Effector memory CD4-positive, alpha-beta T cell (primary cell): ENCODE data around the gene OR9Q1.
"Not testable (repeated sequence)": the region's sequence is repeated elsewhere in the genome, so short reads cannot be mapped to it uniquely, and the experiment has no call there.

ENCODE experiments used
- DNase-seq, 3 donors: peaks; one replicate each; pipeline ENCODE4 v3.0.0-alpha.2; 2020
- H3K27ac ChIP-seq: 2 replicates; pipeline ENCODE4 v1.7.0; 2013; ENCODE audit warnings: mild to moderate bottlenecking, low read length, moderate library complexity; ENCODE audit not compliant: insufficient read depth, poor library complexity, severe bottlenecking
- H3K27me3 ChIP-seq: replicated peaks from 2 replicates; pipeline ENCODE4 v1.7.0; 2013; ENCODE audit warnings: mild to moderate bottlenecking, low read length; ENCODE audit not compliant: insufficient read depth, control insufficient read depth, poor library complexity, severe bottlenecking
- H3K36me3 ChIP-seq: 2 replicates; pipeline ENCODE4 v1.7.0; 2013; ENCODE audit warnings: mild to moderate bottlenecking, low read length, moderate library complexity; ENCODE audit not compliant: control insufficient read depth, insufficient read depth
- H3K4me1 ChIP-seq: 2 replicates; pipeline ENCODE4 v1.7.0; 2013; ENCODE audit warnings: low read length, mild to moderate bottlenecking; ENCODE audit not compliant: control insufficient read depth, insufficient read depth, poor library complexity, severe bottlenecking
- H3K4me3 ChIP-seq: 2 replicates; pipeline ENCODE4 v1.7.0; 2013; ENCODE audit warnings: low read length, low read depth, mild to moderate bottlenecking; ENCODE audit not compliant: insufficient read depth, poor library complexity, severe bottlenecking
- H3K9me3 ChIP-seq: 2 replicates; pipeline ENCODE4 v1.7.0; 2013; ENCODE audit warnings: mild to moderate bottlenecking, low read length, moderate library complexity; ENCODE audit not compliant: control insufficient read depth

Gene OR9Q1

DNA sequence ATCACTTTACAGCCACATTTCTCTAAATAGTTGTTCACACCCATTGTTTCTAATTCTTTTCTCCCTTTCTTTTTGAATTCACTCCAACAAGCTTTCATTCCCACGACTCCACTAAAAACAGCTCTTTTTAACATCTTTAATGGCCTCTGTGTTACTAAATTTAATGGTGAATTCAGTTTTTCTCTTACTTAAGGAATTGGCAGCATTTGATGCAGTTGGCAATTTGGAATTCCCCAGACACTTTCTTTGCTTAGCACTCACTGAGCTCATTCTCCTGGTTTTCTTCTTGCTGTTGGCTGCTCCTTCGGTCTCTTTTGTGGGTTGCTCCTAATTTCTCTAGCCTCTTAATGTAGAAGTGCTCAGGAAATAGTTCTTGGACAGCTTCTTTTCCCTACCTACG lies 40.5 kb upstream of the OR9Q1 start:
- H3K4me1 ChIP-seq, result no peaks in the 10 kb centered on the region
- H3K9me3 ChIP-seq, result no peaks in the 10 kb centered on the region
- no peaks in the 10 kb centered on the region for H3K27me3 ChIP-seq
- no peak for DNase-seq
- H3K36me3 ChIP-seq, result no peaks in the 10 kb centered on the region
- H3K27ac ChIP-seq, result no peak overlapping the region
- no peak overlapping the region for H3K4me3 ChIP-seq

DNA sequence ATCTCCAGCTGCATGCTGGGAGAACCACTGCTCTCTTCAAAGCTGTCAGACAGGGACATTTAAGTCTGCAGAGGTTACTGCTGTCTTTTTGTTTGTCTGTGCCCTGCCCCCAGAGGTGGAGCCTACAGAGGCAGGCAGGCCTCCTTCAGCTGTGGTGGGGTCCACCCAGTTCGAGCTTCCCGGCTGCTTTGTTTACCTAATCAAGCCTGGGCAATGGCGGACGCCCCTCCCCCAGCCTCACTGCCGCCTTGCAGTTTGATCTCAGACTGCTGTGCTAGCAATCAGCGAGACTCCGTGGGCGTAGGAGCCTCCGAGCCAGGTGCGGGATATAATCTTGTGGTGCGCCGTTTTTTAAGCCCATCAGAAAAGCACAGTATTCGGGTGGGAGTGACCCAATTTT lies 24.2 kb upstream of the OR9Q1 start:
- H3K36me3 ChIP-seq, H3K27ac ChIP-seq, DNase-seq, H3K4me1 ChIP-seq, H3K4me3 ChIP-seq, H3K9me3 ChIP-seq, H3K27me3 ChIP-seq: not testable (repeated sequence)

DNA sequence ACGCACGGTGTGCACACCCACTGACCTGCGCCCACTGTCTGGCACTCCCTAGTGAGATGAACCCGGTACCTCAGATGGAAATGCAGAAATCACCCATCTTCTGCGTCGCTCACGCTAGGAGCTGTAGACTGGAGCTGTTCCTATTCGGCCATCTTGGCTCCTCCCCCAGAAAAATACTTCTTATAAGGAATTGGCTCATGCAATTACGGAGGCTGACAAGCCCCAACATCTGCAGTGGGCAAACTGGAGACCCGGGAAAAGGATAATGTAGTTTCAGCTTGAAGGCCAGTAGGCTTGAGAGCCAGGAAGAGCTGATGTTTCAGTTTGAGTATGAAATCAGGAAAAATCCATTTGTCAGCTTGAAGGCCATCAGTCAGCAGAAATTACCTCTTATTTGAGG lies 23.7 kb upstream of the OR9Q1 start:
- H3K4me1 ChIP-seq, result not testable (repeated sequence)

DNA sequence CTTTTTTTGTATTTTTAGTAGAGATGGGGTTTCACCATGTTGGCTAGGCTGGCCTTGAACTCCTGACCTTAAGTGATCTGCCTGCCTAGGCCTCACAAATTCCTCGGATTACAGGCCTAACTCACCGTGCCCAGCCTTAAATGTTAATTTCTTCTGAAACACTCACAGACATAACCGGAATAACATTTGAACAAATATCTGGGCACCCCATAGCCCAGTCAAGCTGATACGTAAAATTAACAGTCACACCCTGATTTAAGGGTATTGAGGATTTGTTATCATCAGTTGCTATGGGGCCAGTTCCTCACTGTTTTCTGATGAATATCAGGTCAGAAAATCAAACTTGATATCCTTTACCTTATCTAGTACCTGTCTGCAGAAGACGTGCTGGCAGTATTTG lies 23.0 kb upstream of the OR9Q1 start:
- Histone ChIP-seq H3K27ac (no peak overlapping the region), H3K4me1 (no peaks in the 10 kb centered on the region), H3K36me3 (no peaks in the 10 kb centered on the region), H3K27me3 (no peaks in the 10 kb centered on the region), H3K9me3 (no peaks in the 10 kb centered on the region), H3K4me3 (no peak overlapping the region)
- no peak for DNase-seq

More for the DNA sequence above, 23.7 kb upstream of the OR9Q1 start:
- H3K27me3 ChIP-seq, DNase-seq, H3K9me3 ChIP-seq, H3K36me3 ChIP-seq, H3K27ac ChIP-seq, H3K4me3 ChIP-seq: not testable (repeated sequence)

DNA sequence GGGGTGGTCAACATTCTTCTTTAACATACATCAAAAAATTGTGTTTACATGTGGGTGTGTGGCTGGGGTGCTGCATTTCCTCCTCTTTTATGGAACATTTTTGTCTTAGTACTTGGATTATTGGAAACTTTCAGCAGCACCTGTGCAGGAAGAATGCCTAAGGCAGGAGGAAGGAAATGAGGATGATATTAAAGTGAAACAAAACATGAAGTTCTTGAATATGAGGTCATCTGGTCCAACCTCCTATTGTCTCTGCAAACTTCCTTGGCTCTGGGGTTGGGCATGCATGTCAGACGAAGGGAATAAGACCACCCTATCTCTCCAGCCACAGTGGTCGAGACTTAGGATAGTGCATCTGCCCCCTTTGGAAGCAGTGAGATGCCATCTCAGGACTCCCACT lies 20.6 kb upstream of the OR9Q1 start:
- Histone ChIP-seq H3K9me3 (no peaks in the 10 kb centered on the region), H3K27ac (no peak overlapping the region)
- DNase-seq, result no peak

DNA sequence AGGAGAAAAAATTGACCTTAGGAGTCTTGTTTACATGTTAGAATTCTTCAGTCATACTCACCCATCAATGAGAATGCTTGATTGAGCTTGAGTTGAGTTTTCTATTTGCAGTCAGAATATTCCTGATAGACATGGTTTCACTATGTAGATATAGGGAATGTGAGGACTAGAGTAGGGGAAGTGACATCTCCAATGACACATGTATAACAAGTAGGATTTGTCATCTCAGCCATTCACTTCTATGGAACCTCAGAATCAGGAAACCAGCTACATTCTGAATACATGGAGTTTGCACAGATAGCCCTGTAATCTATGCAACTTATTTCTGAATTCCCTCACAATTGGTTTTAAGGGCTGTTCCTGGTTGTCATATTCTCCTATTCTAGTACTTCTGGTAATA lies 20.1 kb upstream of the OR9Q1 start:
- no peaks in the 10 kb centered on the region for H3K27me3 ChIP-seq
- no peaks in the 10 kb centered on the region for H3K36me3 ChIP-seq
- H3K9me3 ChIP-seq, result no peaks in the 10 kb centered on the region
- H3K27ac ChIP-seq, result no peak overlapping the region
- H3K4me3 ChIP-seq, result no peak overlapping the region
- H3K4me1 ChIP-seq, result no peaks in the 10 kb centered on the region
- DNase-seq, result no peak

More for the DNA sequence above, 20.6 kb upstream of the OR9Q1 start:
- H3K4me3 ChIP-seq, result no peak overlapping the region
- no peaks in the 10 kb centered on the region for H3K27me3 ChIP-seq
- no peaks in the 10 kb centered on the region for H3K36me3 ChIP-seq
- no peaks in the 10 kb centered on the region for H3K4me1 ChIP-seq

DNA sequence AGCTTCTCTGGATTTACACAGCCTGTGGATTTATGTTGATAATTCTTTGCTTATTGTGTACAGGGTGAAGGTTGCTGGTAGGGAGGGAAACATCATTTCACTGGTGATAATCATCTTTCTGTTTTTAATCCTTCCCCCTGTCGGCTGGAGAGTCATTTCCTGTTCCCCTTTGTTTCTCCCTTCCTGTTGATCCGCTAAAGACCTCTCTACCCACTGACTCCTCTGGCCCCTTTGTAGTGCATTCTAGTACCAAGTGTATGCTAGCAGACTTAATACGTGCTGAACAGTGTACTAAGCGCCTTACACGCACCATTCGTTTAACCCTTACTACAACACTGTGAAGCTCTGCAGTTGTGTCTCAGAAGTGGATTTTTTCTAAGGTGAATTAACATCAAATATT lies 19.0 kb upstream of the OR9Q1 start:
- H3K27me3 ChIP-seq, result no peaks in the 10 kb centered on the region

DNA sequence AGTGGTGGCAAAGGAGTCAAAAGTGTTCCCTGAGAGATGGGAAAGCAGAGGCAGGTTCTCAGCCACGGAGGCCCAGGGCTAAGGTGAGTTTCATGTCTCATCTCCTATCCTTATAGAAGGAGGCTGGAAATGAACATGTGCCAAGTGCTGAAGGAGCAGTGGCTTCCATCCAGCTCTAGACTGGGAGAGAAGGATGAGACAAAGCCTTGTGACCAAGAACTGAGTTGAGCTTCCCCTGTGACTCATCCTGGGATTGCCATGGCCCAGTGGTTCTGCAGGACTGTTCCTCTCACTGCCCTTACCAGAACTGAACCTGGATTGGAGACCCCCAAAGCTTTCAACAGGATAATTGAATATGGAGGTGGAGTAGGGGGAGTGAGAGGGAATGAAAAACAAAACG lies 16.7 kb upstream of the OR9Q1 start:
- Histone ChIP-seq H3K27ac (no peak overlapping the region), H3K9me3 (no peaks in the 10 kb centered on the region), H3K4me3 (no peak overlapping the region), H3K27me3 (no peaks in the 10 kb centered on the region), H3K4me1 (no peaks in the 10 kb centered on the region), H3K36me3 (no peaks in the 10 kb centered on the region)
- no peak for DNase-seq

More for the DNA sequence above, 19.0 kb upstream of the OR9Q1 start:
- Histone ChIP-seq H3K36me3 (no peaks in the 10 kb centered on the region), H3K27ac (no peak overlapping the region), H3K4me1 (no peaks in the 10 kb centered on the region), H3K9me3 (no peaks in the 10 kb centered on the region), H3K4me3 (no peak overlapping the region)
- no peak for DNase-seq

DNA sequence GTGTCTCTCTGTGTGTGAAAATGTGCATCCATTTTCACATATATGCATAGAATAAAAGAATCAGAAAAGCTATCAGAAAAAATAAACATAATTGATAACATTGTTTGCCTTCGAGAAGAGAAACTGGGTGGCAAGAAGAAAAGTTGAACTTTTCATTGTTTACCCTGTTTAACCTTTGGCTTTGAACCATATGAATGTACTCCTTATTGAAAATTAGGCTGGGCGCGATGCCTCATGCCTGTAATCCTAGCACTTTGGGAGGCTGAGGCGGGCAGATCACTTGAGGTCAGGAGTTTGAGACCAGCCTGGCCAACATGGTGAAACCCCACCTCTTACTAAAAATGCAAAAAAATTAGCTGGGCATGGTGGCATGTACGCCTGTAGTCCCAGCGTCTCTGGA lies 11.9 kb upstream of the OR9Q1 start:
- no peak for DNase-seq
- Histone ChIP-seq H3K27me3 (no peaks in the 10 kb centered on the region), H3K27ac (no peak overlapping the region), H3K36me3 (no peaks in the 10 kb centered on the region), H3K4me1 (no peaks in the 10 kb centered on the region), H3K9me3 (no peaks in the 10 kb centered on the region), H3K4me3 (no peak overlapping the region)

DNA sequence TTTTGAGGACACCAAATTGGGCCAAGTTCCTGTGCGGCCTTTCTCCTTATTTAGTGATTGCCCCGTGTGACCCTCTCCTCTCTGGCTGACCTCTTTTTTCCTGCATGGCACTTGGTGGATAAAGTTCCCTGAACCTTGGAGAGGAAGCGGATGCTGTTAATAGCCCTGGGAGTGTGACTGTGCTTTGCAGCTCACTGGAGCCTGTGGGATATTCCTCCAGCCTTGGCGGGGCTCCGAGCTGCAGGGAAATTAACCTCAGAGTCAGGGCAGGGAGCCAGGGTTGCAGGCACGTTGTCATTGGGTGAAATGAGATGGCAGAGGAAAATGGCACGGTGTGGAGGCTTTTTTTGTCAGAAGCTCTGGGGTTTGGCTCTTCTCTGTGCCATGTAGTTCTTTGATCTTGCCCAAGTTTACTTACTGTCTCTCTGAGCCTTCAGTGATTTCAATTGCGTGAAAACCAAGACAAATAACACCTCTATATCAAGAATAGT lies 965 bp downstream of the OR9Q1 start:
- H3K27me3 ChIP-seq, result no peaks in the 10 kb centered on the region
- H3K4me3 ChIP-seq, result no peak overlapping the region
- H3K27ac ChIP-seq, result no peak overlapping the region
- H3K9me3 ChIP-seq, result no peaks in the 10 kb centered on the region
- H3K4me1 ChIP-seq, result no peaks in the 10 kb centered on the region
- no peak for DNase-seq
- no peaks in the 10 kb centered on the region for H3K36me3 ChIP-seq

DNA sequence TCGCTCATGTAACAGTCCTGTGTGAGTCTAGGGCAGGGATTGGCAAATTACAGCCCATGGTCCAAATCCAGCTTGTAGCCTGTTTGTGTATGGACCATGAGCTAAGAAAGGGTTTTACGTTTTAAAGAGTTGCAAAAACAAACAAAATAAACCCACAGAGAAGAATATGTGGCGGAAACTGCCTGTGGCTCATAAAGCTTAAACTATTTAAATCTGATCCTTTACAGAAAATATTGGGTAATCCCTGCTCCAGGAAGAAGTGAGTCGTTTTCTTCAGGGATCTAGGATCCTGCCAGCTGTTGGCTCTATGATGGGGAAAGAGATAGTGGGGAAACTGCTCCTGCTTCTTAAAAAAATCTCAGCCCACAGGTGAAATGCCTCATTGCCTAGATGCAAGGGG lies 3.7 kb downstream of the OR9Q1 start:
- Histone ChIP-seq H3K27ac (no peak overlapping the region), H3K4me1 (no peaks in the 10 kb centered on the region), H3K27me3 (no peaks in the 10 kb centered on the region), H3K36me3 (no peaks in the 10 kb centered on the region), H3K9me3 (no peaks in the 10 kb centered on the region), H3K4me3 (no peak overlapping the region)
- no peak for DNase-seq
